ENCODE measurements around the gene UNKL.

UNKL gene

DNA sequence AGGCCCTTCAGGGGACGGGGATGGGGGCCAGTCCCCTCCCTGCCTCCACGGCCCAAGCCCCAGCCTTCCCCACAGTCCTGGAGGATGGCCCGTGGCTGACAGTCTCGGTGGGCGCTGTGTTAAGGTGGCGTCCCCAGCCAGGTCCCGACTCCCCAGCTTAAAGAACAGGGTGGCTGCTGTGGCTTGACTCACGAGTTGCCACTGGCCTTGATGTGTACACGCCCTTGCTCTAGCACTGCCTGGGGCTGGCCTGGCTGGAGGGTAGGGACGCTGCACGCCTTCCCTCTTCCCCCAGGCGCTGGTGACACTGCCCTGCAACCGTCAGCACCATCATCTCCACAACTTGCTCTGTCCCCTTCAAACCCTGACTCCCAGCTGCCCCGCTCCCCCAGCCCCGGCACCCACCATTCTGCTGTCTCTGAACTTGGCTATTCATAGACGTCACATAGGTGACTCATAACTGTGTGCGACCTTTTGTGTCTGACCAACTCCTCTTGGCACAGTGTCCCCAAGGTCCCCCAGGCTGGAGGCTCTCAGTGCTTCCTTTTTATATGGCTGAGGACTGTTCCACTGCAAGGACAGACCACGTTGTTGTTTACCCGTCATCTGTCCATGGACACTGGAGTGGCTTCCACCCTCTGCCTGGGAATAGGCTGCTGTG lies 56.5 kb downstream of the UNKL start:
- TF ChIP-seq, protein P1, sequence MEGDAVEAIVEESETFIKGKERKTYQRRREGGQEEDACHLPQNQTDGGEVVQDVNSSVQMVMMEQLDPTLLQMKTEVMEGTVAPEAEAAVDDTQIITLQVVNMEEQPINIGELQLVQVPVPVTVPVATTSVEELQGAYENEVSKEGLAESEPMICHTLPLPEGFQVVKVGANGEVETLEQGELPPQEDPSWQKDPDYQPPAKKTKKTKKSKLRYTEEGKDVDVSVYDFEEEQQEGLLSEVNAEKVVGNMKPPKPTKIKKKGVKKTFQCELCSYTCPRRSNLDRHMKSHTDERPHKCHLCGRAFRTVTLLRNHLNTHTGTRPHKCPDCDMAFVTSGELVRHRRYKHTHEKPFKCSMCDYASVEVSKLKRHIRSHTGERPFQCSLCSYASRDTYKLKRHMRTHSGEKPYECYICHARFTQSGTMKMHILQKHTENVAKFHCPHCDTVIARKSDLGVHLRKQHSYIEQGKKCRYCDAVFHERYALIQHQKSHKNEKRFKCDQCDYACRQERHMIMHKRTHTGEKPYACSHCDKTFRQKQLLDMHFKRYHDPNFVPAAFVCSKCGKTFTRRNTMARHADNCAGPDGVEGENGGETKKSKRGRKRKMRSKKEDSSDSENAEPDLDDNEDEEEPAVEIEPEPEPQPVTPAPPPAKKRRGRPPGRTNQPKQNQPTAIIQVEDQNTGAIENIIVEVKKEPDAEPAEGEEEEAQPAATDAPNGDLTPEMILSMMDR (IDR thresholded peaks at IDR 0.05): no peak
- H3K9me3 ChIP-seq (ENCODE audit: control insufficient read depth, low read length): no peaks in the 10 kb centered on the region
- H2AFZ ChIP-seq: no peak overlapping the region
- no peaks in the 10 kb centered on the region for H3K36me3 ChIP-seq (ENCODE audit: control insufficient read depth, insufficient read depth, low read length)
- peaks cover 41% of the 10 kb centered on the region for H3K79me2 ChIP-seq
- H3K4me1 ChIP-seq: no peaks in the 10 kb centered on the region
- no peak overlapping the region for H3K27ac ChIP-seq
- H3K27me3 ChIP-seq (ENCODE audit: control insufficient read depth, insufficient read depth, low read length): no peaks in the 10 kb centered on the region
- no peak overlapping the region for H3K4me2 ChIP-seq (ENCODE audit: low read length)
- no peak overlapping the region for H3K9ac ChIP-seq
- no peak overlapping the region for H3K4me3 ChIP-seq (ENCODE audit: low read depth, low read length)

DNA sequence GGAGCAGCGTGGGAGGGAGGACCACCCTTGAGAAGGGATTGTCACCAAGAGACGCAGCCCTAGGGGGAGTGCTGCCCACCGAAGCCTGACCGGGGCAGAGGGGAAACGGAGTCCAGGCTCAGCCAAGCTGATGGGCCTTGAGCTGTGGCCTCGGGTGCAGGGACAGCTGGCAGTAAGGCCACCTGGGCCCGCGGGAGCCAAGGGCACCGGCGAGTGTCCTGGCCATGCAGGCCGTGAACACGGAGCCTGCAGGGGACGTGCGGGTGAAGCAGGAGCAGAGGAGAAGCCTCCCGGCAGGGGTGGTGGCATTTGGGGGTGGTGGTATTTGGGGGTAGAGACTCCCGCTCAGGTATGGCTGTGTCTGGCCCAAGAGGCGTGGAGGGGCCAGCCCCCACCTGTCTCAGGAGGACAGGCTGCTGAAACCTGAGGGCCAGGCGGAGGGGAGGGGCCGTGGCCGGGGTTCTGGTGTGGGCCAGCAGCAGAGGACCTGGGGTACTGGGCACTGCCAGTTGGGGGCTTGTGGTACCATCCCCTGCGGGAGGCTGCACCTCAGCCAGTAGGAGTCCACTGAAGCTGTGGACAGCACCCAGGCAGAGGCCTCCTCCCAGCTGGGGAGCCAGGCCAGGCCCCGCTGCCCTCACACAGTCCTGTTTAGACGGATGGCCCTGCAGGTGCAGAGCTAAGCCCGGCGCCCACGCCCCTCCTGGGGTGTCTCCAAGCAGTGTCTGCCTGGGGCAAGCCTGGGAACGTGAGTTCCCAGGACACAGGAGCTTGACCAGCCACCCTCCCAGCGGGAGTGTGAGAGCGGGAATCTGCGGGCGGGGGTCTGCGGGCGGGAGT lies 58.2 kb downstream of the UNKL start:
- H3K4me3 ChIP-seq (ENCODE audit: low read depth, low read length): no peak overlapping the region
- no peak overlapping the region for H3K9ac ChIP-seq

DNA sequence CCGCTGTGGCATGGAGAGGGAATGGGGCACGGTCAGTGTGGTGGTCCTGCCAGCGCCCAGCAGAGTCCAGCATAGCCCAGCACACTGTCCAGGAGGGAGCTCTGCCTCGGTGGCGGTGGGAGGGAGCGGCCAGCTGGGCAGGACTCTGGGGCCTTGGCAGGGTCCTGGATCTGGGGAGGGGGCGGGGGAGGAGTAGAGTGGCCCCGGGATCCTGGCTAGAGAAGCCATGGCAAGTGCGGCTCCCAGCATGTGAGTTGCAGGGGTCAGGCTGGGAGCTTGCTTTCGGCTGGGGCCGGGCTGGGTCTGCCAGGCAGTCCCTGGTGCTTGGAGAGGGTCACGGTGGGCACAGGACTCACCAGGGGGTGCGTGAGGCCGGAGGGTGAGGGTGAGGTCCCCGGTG lies 58.9 kb downstream of the UNKL start:
- Histone ChIP-seq H3K4me3 (ENCODE audit: low read depth, low read length) (no peak overlapping the region), H3K9me3 (ENCODE audit: control insufficient read depth, low read length) (no peaks in the 10 kb centered on the region), H3K79me2 (peaks cover 55% of the 10 kb centered on the region), H3K27me3 (ENCODE audit: control insufficient read depth, insufficient read depth, low read length) (no peaks in the 10 kb centered on the region), H3K4me1 (peaks cover 10% of the 10 kb centered on the region), H3K9ac (no peak overlapping the region), H2AFZ (no peak overlapping the region), H3K4me2 (ENCODE audit: low read length) (no peak overlapping the region), H3K36me3 (ENCODE audit: control insufficient read depth, insufficient read depth, low read length) (no peaks in the 10 kb centered on the region), H3K27ac (no peak overlapping the region)
- TF ChIP-seq, protein P1 (IDR thresholded peaks at IDR 0.05): no peak

More for the DNA sequence above, 58.2 kb downstream of the UNKL start:
- Histone ChIP-seq H3K36me3 (ENCODE audit: control insufficient read depth, insufficient read depth, low read length) (no peaks in the 10 kb centered on the region), H3K9me3 (ENCODE audit: control insufficient read depth, low read length) (no peaks in the 10 kb centered on the region), H3K27me3 (ENCODE audit: control insufficient read depth, insufficient read depth, low read length) (no peaks in the 10 kb centered on the region), H3K4me1 (peaks cover 7% of the 10 kb centered on the region), H2AFZ (no peak overlapping the region), H3K79me2 (peaks cover 53% of the 10 kb centered on the region), H3K4me2 (ENCODE audit: low read length) (no peak overlapping the region), H3K27ac (no peak overlapping the region)
- TF ChIP-seq, protein P1 (IDR thresholded peaks at IDR 0.05): no peak

DNA sequence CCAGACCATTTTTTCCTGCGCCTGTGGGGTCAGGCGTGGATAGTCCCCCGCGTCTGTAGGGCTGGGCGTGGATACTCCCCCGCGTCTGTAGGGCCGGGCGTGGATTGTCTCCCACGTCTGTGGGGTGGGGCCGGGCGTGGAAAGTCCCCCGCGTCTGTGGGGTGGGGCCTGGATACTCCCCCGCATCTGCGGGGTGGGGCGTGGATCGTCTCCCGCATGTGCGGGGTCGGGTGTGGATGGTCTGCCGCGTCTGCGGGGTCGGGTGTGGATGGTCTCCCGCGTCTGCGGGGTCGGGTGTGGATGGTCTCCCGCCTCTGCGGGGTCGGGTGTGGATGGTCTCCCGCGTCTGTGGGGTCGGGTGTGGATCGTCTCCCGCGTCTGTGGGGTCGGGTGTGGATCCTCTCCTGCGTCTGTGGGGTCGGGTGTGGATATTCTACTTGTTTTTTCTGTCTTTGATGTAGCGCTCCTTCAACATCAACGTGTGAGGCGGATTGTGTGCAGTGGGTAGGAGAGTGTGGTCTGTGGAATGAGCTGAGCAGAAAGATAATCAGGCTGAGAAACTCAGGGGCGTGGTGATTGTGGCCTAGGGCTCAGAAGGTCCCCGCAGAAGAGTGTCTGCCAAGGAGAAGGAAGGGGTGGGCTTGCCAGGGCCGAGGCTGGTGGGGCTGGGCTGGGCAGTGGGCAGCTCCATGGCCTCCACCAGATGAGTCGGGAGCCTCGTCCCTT lies 59.5 kb downstream of the UNKL start:
- Histone ChIP-seq H3K4me1 (peaks cover 12% of the 10 kb centered on the region), H3K4me3 (ENCODE audit: low read depth, low read length) (no peak overlapping the region), H3K27ac (no peak overlapping the region), H3K79me2 (peaks cover 55% of the 10 kb centered on the region), H3K27me3 (ENCODE audit: control insufficient read depth, insufficient read depth, low read length) (no peaks in the 10 kb centered on the region), H3K4me2 (ENCODE audit: low read length) (no peak overlapping the region), H3K9me3 (ENCODE audit: control insufficient read depth, low read length) (no peaks in the 10 kb centered on the region), H2AFZ (no peak overlapping the region), H3K9ac (no peak overlapping the region), H3K36me3 (ENCODE audit: control insufficient read depth, insufficient read depth, low read length) (no peaks in the 10 kb centered on the region)
- TF ChIP-seq, protein P1 (IDR thresholded peaks at IDR 0.05): no peak

Data from parathyroid adenoma (tissue), 2 donors.